HG02623 (cell line): ENCODE measurements around the gene ANKRD33B.
A peak's percentile ranks its signal among the peaks of the same experiment; 100 is the strongest.
"Not testable (repeated sequence)": the region's sequence is repeated elsewhere in the genome, so short reads cannot be mapped to it uniquely, and the experiment has no call there.

ENCODE experiments used
- ATAC-seq: cut with Tn5 transposase; IDR thresholded peaks from one replicate; pipeline ENCODE4 v1.9.1; 2021; ENCODE audit warnings: moderate library complexity; ENCODE audit not compliant: unreplicated experiment

ANKRD33B gene

GRCh38 chr5:10633271-10634049 lies 69.6 kb downstream of the ANKRD33B start:
- no peak for ATAC-seq

GRCh38 chr5:10634050-10634449 lies 70.2 kb downstream of the ANKRD33B start:
- ATAC-seq, result no peak

- no peak for ATAC-seq
Measured at GRCh38 chr5:10634562-10634961, 70.7 kb downstream of the ANKRD33B start.

- peak; percentile 64 for ATAC-seq
Measured at GRCh38 chr5:10635257-10635866, 71.5 kb downstream of the ANKRD33B start.

- no peak for ATAC-seq
Measured at GRCh38 chr5:10635867-10636350, 72.0 kb downstream of the ANKRD33B start.

- ATAC-seq, result no peak
Measured at GRCh38 chr5:10636363-10637142, 72.7 kb downstream of the ANKRD33B start.

GRCh38 chr5:10637944-10638343 lies 74.1 kb downstream of the ANKRD33B start:
- ATAC-seq, result no peak

- not testable (repeated sequence) for ATAC-seq
Measured at GRCh38 chr5:10638723-10639122, 74.9 kb downstream of the ANKRD33B start.

- no peak for ATAC-seq
Measured at GRCh38 chr5:10639846-10640368, 76.0 kb downstream of the ANKRD33B start.

GRCh38 chr5:10642367-10642766 lies 78.5 kb downstream of the ANKRD33B start:
- ATAC-seq, result no peak

- no peak for ATAC-seq
Measured at GRCh38 chr5:10644192-10644591, 80.3 kb downstream of the ANKRD33B start.

- no peak for ATAC-seq
Measured at GRCh38 chr5:10645146-10645545, 81.3 kb downstream of the ANKRD33B start.

- ATAC-seq, result no peak
Measured at GRCh38 chr5:10645671-10646070, 81.8 kb downstream of the ANKRD33B start.

GRCh38 chr5:10647640-10648039 lies 83.8 kb downstream of the ANKRD33B start:
- no peak for ATAC-seq

GRCh38 chr5:10648806-10649665 lies 85.2 kb downstream of the ANKRD33B start:
- no peak for ATAC-seq

GRCh38 chr5:10649666-10650380 lies 86.0 kb downstream of the ANKRD33B start:
- no peak for ATAC-seq

- ATAC-seq, result no peak
Measured at GRCh38 chr5:10652151-10652550, 88.3 kb downstream of the ANKRD33B start.

GRCh38 chr5:10652606-10653005 lies 88.7 kb downstream of the ANKRD33B start:
- ATAC-seq, result no peak

GRCh38 chr5:10653043-10653442 lies 89.2 kb downstream of the ANKRD33B start:
- ATAC-seq, result no peak
